UCSD-AML1 (cell line): ENCODE measurements around the gene CDK18.
"Not testable (repeated sequence)": the region's sequence is repeated elsewhere in the genome, so short reads cannot be mapped to it uniquely, and the experiment has no call there.

ENCODE experiments used
- DNase-seq: peaks from one replicate; lab custom pipeline; 2025; ENCODE audit not compliant: unreplicated experiment; lab: John Stamatoyannopoulos, UW

The CDK18 gene

GRCh38 chr1:205480349-205480985, 24.0 kb upstream of the CDK18 start:
- no peak for DNase-seq

GRCh38 chr1:205481218-205481617, 23.3 kb upstream of the CDK18 start:
- DNase-seq, result no peak

GRCh38 chr1:205481629-205482151, 22.8 kb upstream of the CDK18 start:
- no peak for DNase-seq

- DNase-seq, result not testable (repeated sequence)
These were observed 21.9 kb upstream of the CDK18 start for GRCh38 chr1:205482587-205482986.

- no peak for DNase-seq
These were observed 21.1 kb upstream of the CDK18 start for GRCh38 chr1:205483372-205483771.

GRCh38 chr1:205484985-205485967, 19.2 kb upstream of the CDK18 start:
- peak; percentile 62 for DNase-seq

GRCh38 chr1:205486258-205486657, 18.2 kb upstream of the CDK18 start:
- no peak for DNase-seq

GRCh38 chr1:205488074-205488723, 16.3 kb upstream of the CDK18 start:
- peak; percentile 41 for DNase-seq

- no peak for DNase-seq
These were observed 12.7 kb upstream of the CDK18 start for GRCh38 chr1:205491794-205492193.

- DNase-seq, result no peak
These were observed 12.2 kb upstream of the CDK18 start for GRCh38 chr1:205492201-205492667.

- no peak for DNase-seq
These were observed 11.7 kb upstream of the CDK18 start for GRCh38 chr1:205492774-205493173.

GRCh38 chr1:205493241-205494085, 11.0 kb upstream of the CDK18 start:
- no peak for DNase-seq

GRCh38 chr1:205494115-205494514, 10.4 kb upstream of the CDK18 start:
- DNase-seq, result no peak

- DNase-seq, result no peak
These were observed 9.1 kb upstream of the CDK18 start for GRCh38 chr1:205495237-205495823.

GRCh38 chr1:205496661-205497060, 7.8 kb upstream of the CDK18 start:
- no peak for DNase-seq

- no peak for DNase-seq
These were observed 7.1 kb upstream of the CDK18 start for GRCh38 chr1:205497351-205497750.

- DNase-seq, result no peak
These were observed 4.7 kb upstream of the CDK18 start for GRCh38 chr1:205499789-205500188.

- no peak for DNase-seq
These were observed 3.9 kb upstream of the CDK18 start for GRCh38 chr1:205500240-205501233.
